Mesenchymal stem cell (in vitro differentiated cells and primary cell): ENCODE results near the gene BTBD7.
"Not testable (repeated sequence)": the region's sequence is repeated elsewhere in the genome, so short reads cannot be mapped to it uniquely, and the experiment has no call there.

Experiments used
- DNase-seq: peaks from one replicate; pipeline ENCODE4 v3.0.0-alpha.2; 2013
- H2AFZ ChIP-seq: one replicate; pipeline ENCODE4 v1.6.1; 2013; ENCODE audit warnings: low read depth, mild to moderate bottlenecking, control low read depth, inconsistent platforms, low read length, moderate library complexity
- H2AK5ac ChIP-seq: 2 replicates; pipeline ENCODE4 v1.6.1; 2013; ENCODE audit warnings: low read length, moderate library complexity, mild to moderate bottlenecking, inconsistent platforms; ENCODE audit not compliant: severe bottlenecking
- H2BK120ac ChIP-seq: one replicate; pipeline ENCODE4 v1.6.1; 2013; ENCODE audit warnings: low read depth, mild to moderate bottlenecking, inconsistent platforms, low read length, moderate library complexity
- H2BK12ac ChIP-seq, 2 experiments: one replicate each; pipeline ENCODE4 v1.6.1; 2013; ENCODE audit warnings: inconsistent platforms in 2 of 2, low read length in 2 of 2, mild to moderate bottlenecking in 2 of 2, moderate library complexity in 2 of 2, control low read depth in 1 of 2
- H2BK15ac ChIP-seq: one replicate; pipeline ENCODE4 v1.6.1; 2013; ENCODE audit warnings: mild to moderate bottlenecking, low read depth, inconsistent platforms; ENCODE audit not compliant: poor library complexity, severe bottlenecking
- H2BK5ac ChIP-seq: 2 replicates; pipeline ENCODE4 v1.6.1; 2013; ENCODE audit warnings: low read depth, mild to moderate bottlenecking, low read length, control low read depth, inconsistent platforms; ENCODE audit not compliant: poor library complexity, severe bottlenecking
- H3K14ac ChIP-seq, 2 experiments: one replicate each; pipeline ENCODE4 v1.6.1; 2013; ENCODE audit warnings: inconsistent platforms in 2 of 2, low read length in 2 of 2, control low read depth in 1 of 2, mild to moderate bottlenecking in 1 of 2, moderate library complexity in 1 of 2
- H3K18ac ChIP-seq, 2 experiments: one replicate each; pipeline ENCODE4 v1.6.1; 2013; ENCODE audit warnings: inconsistent platforms in 2 of 2, low read length in 2 of 2, control low read depth in 1 of 2, low read depth in 1 of 2, mild to moderate bottlenecking in 1 of 2
- H3K23ac ChIP-seq, 2 experiments: one replicate each; pipeline ENCODE4 v1.6.1; 2013; ENCODE audit warnings: inconsistent platforms in 2 of 2, low read length in 2 of 2, mild to moderate bottlenecking in 2 of 2, moderate library complexity in 2 of 2, control low read depth in 1 of 2
- H3K27ac ChIP-seq: 2 replicates; pipeline ENCODE4 v1.5.1; 2013; ENCODE audit warnings: mild to moderate bottlenecking, moderate library complexity, low read length, control low read depth, inconsistent platforms; ENCODE audit not compliant: poor library complexity, severe bottlenecking
- H3K27me3 ChIP-seq, 2 experiments: 2 replicates each; pipeline versions ENCODE4 v1.6.1 to v1.7.0; 2013; ENCODE audit warnings: low read length in 2 of 2, mild to moderate bottlenecking in 2 of 2, moderate library complexity in 2 of 2, control low read depth in 1 of 2, inconsistent platforms in 1 of 2; ENCODE audit not compliant: control insufficient read depth in 1 of 2, insufficient read depth in 1 of 2
- H3K36me3 ChIP-seq, 2 experiments: 2 replicates each; pipeline versions ENCODE4 v1.6.1 to v1.7.0; 2013; ENCODE audit warnings: low read length in 2 of 2, control low read depth in 1 of 2, inconsistent platforms in 1 of 2, low read depth in 1 of 2, mild to moderate bottlenecking in 1 of 2; ENCODE audit not compliant: insufficient read depth in 2 of 2, control insufficient read depth in 1 of 2
- H3K4ac ChIP-seq, 2 experiments: one replicate each; pipeline ENCODE4 v1.6.1; 2013; ENCODE audit warnings: inconsistent platforms in 2 of 2, low read length in 2 of 2, mild to moderate bottlenecking in 2 of 2, moderate library complexity in 2 of 2, control low read depth in 1 of 2, low read depth in 1 of 2
- H3K4me1 ChIP-seq: 2 replicates; pipeline ENCODE4 v1.6.1; 2013; ENCODE audit warnings: low read depth, low read length, control low read depth; ENCODE audit not compliant: control insufficient read depth, insufficient read depth
- H3K4me2 ChIP-seq: 2 replicates; pipeline ENCODE4 v1.6.1; 2013; ENCODE audit warnings: low read length, mild to moderate bottlenecking, inconsistent platforms; ENCODE audit not compliant: poor library complexity, severe bottlenecking
- H3K4me3 ChIP-seq, 2 experiments: 2 replicates each; pipeline versions ENCODE4 v1.5.1 to v1.7.0; 2013; ENCODE audit warnings: low read length in 2 of 2, mild to moderate bottlenecking in 2 of 2, control low read depth in 1 of 2, low read depth in 1 of 2; ENCODE audit not compliant: insufficient read depth in 1 of 2
- H3K79me1 ChIP-seq: replicated peaks from 2 replicates; pipeline ENCODE4 v1.6.1; 2013; ENCODE audit warnings: mild to moderate bottlenecking, control low read depth, low read length, inconsistent platforms; ENCODE audit not compliant: poor library complexity, severe bottlenecking
- H3K9ac ChIP-seq: 2 replicates; pipeline ENCODE4 v1.7.0; 2013; ENCODE audit warnings: mild to moderate bottlenecking, low read length, moderate library complexity
- H3K9me3 ChIP-seq: 2 replicates; pipeline ENCODE4 v1.7.0; 2013; ENCODE audit warnings: mild to moderate bottlenecking, low read length; ENCODE audit not compliant: control insufficient read depth
- H4K8ac ChIP-seq: one replicate; pipeline ENCODE4 v1.6.1; 2013; ENCODE audit warnings: inconsistent platforms, mild to moderate bottlenecking, low read length, moderate library complexity
- H4K91ac ChIP-seq: one replicate; pipeline ENCODE4 v1.6.1; 2013; ENCODE audit warnings: mild to moderate bottlenecking, low read length, inconsistent platforms
- WGBS: methylation state at CpG from one replicate; pipeline ENCODE4 v1.1.7; 2013; ENCODE audit warnings: mixed read lengths; 5-methylcytosine and 5-hydroxymethylcytosine counted together

Gene BTBD7

DNA sequence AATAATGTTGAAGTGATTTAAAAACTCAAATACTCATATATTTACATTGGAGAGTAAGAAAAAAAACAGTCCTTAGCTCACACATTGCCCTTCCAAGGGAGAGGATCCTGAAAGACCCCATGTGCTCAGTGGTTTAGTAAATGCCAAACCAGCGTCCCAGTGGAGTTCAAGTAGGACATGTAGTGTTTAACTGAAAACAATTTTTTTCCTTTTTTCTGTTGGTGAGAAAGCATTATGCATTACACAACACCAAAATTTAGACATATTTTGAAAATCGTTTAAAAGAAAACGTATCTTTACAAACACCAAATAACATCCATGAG, 92.2 kb downstream of the BTBD7 start:
- Histone ChIP-seq H3K9ac (no peak overlapping the region), H3K4me1 (peaks cover 14% of the 10 kb centered on the region), H2BK15ac (no peak overlapping the region), H3K36me3 (peaks cover 27 to 53% of the 10 kb centered on the region in 2 experiments), H2BK5ac (peak overlapping the region; percentile 79), H2AK5ac (peak overlapping the region; percentile 76), H3K18ac (no peak overlapping the region), H3K27me3 (no peaks in the 10 kb centered on the region), H2BK120ac (no peak overlapping the region), H3K79me1 (peaks cover 20% of the 10 kb centered on the region), H3K4ac (no peak overlapping the region), H3K4me2 (peak overlapping the region; percentile 13), H4K91ac (no peak overlapping the region), H2AFZ (no peak overlapping the region), H3K14ac (no peak overlapping the region), H4K8ac (no peak overlapping the region), H3K27ac (peak overlapping the region; percentile 94), H3K23ac (no peak overlapping the region), H3K4me3 (no peak overlapping the region), H2BK12ac (no peak overlapping the region), H3K9me3 (no peaks in the 10 kb centered on the region)
- DNase-seq = no peak
- 36% methylated on average over 3 of the region's 3 CpGs for WGBS

GRCh38 chr14:93239869-93240677, 92.8 kb downstream of the BTBD7 start:
- H4K91ac ChIP-seq = no peak overlapping the region
- no peak overlapping the region for H2BK120ac ChIP-seq
- no peak overlapping the region for H2AFZ ChIP-seq
- no peaks in the 10 kb centered on the region for H3K27me3 ChIP-seq
- H2BK15ac ChIP-seq = no peak overlapping the region
- no peak overlapping the region for H3K9ac ChIP-seq
- H3K18ac ChIP-seq = peak overlapping the region in 1 of 2 experiments; percentile 74
- H3K4ac ChIP-seq = no peak overlapping the region
- H3K14ac ChIP-seq = no peak overlapping the region
- H3K4me2 ChIP-seq = peak overlapping the region; percentile 50
- H2BK12ac ChIP-seq = peak overlapping the region in 1 of 2 experiments; percentile 18
- H3K27ac ChIP-seq = peak overlapping the region; percentile 94
- peak overlapping the region; percentile 74 for H4K8ac ChIP-seq
- DNase-seq = peak; percentile 81
- peak overlapping the region; percentile 35 for H2BK5ac ChIP-seq
- H3K9me3 ChIP-seq = no peaks in the 10 kb centered on the region
- H3K79me1 ChIP-seq = peaks cover 16% of the 10 kb centered on the region
- peaks cover 24 to 47% of the 10 kb centered on the region in 2 experiments for H3K36me3 ChIP-seq
- H3K4me1 ChIP-seq = peaks cover 14% of the 10 kb centered on the region
- H2AK5ac ChIP-seq = peak overlapping the region; percentile 94
- H3K23ac ChIP-seq = no peak overlapping the region
- H3K4me3 ChIP-seq = no peak overlapping the region
- WGBS = 87% methylated on average over 19 of the region's 25 CpGs

GRCh38 chr14:93234798-93235197, 98.0 kb downstream of the BTBD7 start:
- peaks cover 2 to 9% of the 10 kb centered on the region in 2 experiments for H3K36me3 ChIP-seq
- H2BK15ac ChIP-seq = no peak overlapping the region
- peak overlapping the region in 1 of 2 experiments; percentile 29 for H3K18ac ChIP-seq
- H3K9ac ChIP-seq = peak overlapping the region; percentile 36
- H2BK12ac ChIP-seq = no peak overlapping the region
- 82% methylated on average over 10 of the region's 10 CpGs for WGBS
- H3K4me2 ChIP-seq = no peak overlapping the region
- H4K91ac ChIP-seq = no peak overlapping the region
- DNase-seq = no peak
- H2BK120ac ChIP-seq = no peak overlapping the region
- H3K27ac ChIP-seq = no peak overlapping the region
- no peak overlapping the region for H3K23ac ChIP-seq
- H3K4me3 ChIP-seq = no peak overlapping the region
- H3K14ac ChIP-seq = no peak overlapping the region
- peaks cover 11% of the 10 kb centered on the region for H3K79me1 ChIP-seq
- H3K9me3 ChIP-seq = no peaks in the 10 kb centered on the region
- H2AFZ ChIP-seq = no peak overlapping the region
- no peak overlapping the region for H2AK5ac ChIP-seq
- H3K27me3 ChIP-seq = no peaks in the 10 kb centered on the region
- H2BK5ac ChIP-seq = no peak overlapping the region
- H4K8ac ChIP-seq = no peak overlapping the region
- H3K4ac ChIP-seq = no peak overlapping the region
- peaks cover 11% of the 10 kb centered on the region for H3K4me1 ChIP-seq

- H3K23ac ChIP-seq, H3K27ac ChIP-seq, H3K9ac ChIP-seq, H2BK120ac ChIP-seq, H2AFZ ChIP-seq, H3K4ac ChIP-seq, H3K79me1 ChIP-seq, DNase-seq, H3K14ac ChIP-seq, H2BK15ac ChIP-seq, H4K8ac ChIP-seq, H3K27me3 ChIP-seq, H3K4me1 ChIP-seq, H3K9me3 ChIP-seq, H2AK5ac ChIP-seq, H3K4me3 ChIP-seq, H3K4me2 ChIP-seq, H4K91ac ChIP-seq, H2BK12ac ChIP-seq, H2BK5ac ChIP-seq, H3K18ac ChIP-seq: not testable (repeated sequence)
- peaks cover 8 to 15% of the 10 kb centered on the region in 2 experiments for H3K36me3 ChIP-seq
- WGBS = 87% methylated on average over 5 of the region's 5 CpGs
These were observed 99.8 kb downstream of the BTBD7 start for GRCh38 chr14:93233078-93233477.
